Astrocyte (in vitro differentiated cells and primary cell): ENCODE measurements around the gene FRYL. TPM values are rescaled to one million over a fixed set of nuclear protein-coding genes. Genes with fewer than 3 reads are reported as not detected.
A peak's percentile ranks its signal among the peaks of the same experiment; 100 is the strongest.

Experiments
- DNase-seq: peaks from one replicate; pipeline ENCODE4 v3.0.0-alpha.2; 2010; ENCODE audit warnings: low read depth
- FAIRE-seq: peaks from 2 replicates; lab custom pipeline; 2011; peaks lifted over from hg19 to GRCh38; lab: Jason Lieb, UNC
- H2AFZ ChIP-seq: 2 replicates; pipeline ENCODE4 v1.6.0; 2012; ENCODE audit warnings: low read depth, low read length, inconsistent platforms
- H3K27ac ChIP-seq: 2 replicates; pipeline ENCODE4 v1.5.1; 2011; ENCODE audit warnings: low read depth, low read length, inconsistent platforms
- H3K27me3 ChIP-seq: 2 replicates; pipeline ENCODE4 v1.6.0; 2011; ENCODE audit warnings: low read length, inconsistent platforms; ENCODE audit not compliant: insufficient read depth
- H3K36me3 ChIP-seq: 2 replicates; pipeline ENCODE4 v1.5.1; 2011; ENCODE audit warnings: low read length, inconsistent platforms; ENCODE audit not compliant: insufficient read depth
- H3K4me1 ChIP-seq: 2 replicates; pipeline ENCODE4 v1.5.1; 2011; ENCODE audit warnings: low read length, inconsistent platforms; ENCODE audit not compliant: insufficient read depth
- H3K4me2 ChIP-seq: 2 replicates; pipeline ENCODE4 v1.6.0; 2012; ENCODE audit warnings: low read length, inconsistent platforms
- H3K4me3 ChIP-seq: 2 replicates; pipeline ENCODE4 v1.5.1; 2011; ENCODE audit warnings: low read depth, mild to moderate bottlenecking, low read length, inconsistent platforms; ENCODE audit not compliant: insufficient read depth
- H3K79me2 ChIP-seq: 2 replicates; pipeline ENCODE4 v1.6.0; 2012; ENCODE audit warnings: mild to moderate bottlenecking, low read length, inconsistent platforms; ENCODE audit not compliant: insufficient read depth
- H3K9ac ChIP-seq: 2 replicates; pipeline ENCODE4 v1.6.0; 2012; ENCODE audit warnings: mild to moderate bottlenecking, low read length, inconsistent platforms
- H3K9me3 ChIP-seq: 2 replicates; pipeline ENCODE4 v1.5.1; 2012; ENCODE audit warnings: low read depth, mild to moderate bottlenecking, low read length, inconsistent platforms; ENCODE audit not compliant: insufficient read depth
- H4K20me1 ChIP-seq: 2 replicates; pipeline ENCODE4 v1.6.0; 2012; ENCODE audit warnings: low read length, inconsistent platforms; ENCODE audit not compliant: insufficient read depth
- H3K27ac Mint-ChIP-seq: one replicate; pipeline ENCODE4 v1.8.0; 2021; ENCODE audit warnings: mild to moderate bottlenecking, mixed read lengths; ENCODE audit not compliant: unreplicated experiment
- H3K27me3 Mint-ChIP-seq: one replicate; pipeline ENCODE4 v1.8.0; 2021; ENCODE audit warnings: low read depth, mixed read lengths; ENCODE audit not compliant: unreplicated experiment
- H3K36me3 Mint-ChIP-seq: one replicate; pipeline ENCODE4 v1.8.0; 2021; ENCODE audit warnings: low read depth, mixed read lengths; ENCODE audit not compliant: unreplicated experiment
- H3K4me1 Mint-ChIP-seq: one replicate; pipeline ENCODE4 v1.8.0; 2021; ENCODE audit warnings: low read depth, mixed read lengths; ENCODE audit not compliant: unreplicated experiment
- H3K4me3 Mint-ChIP-seq: one replicate; pipeline ENCODE4 v1.8.0; 2021; ENCODE audit warnings: mild to moderate bottlenecking, moderate library complexity, mixed read lengths; ENCODE audit not compliant: unreplicated experiment
- H3K9me3 Mint-ChIP-seq: one replicate; pipeline ENCODE4 v1.8.0; 2021; ENCODE audit warnings: mild to moderate bottlenecking, mixed read lengths; ENCODE audit not compliant: unreplicated experiment
- CTCF ChIP-seq: IDR thresholded peaks from 2 replicates; pipeline ENCODE4 v1.5.1; 2011; ENCODE audit warnings: low read depth, mild to moderate bottlenecking, inconsistent platforms, low read length, moderate library complexity; ENCODE audit not compliant: insufficient read depth
- EZH2 ChIP-seq: IDR thresholded peaks from 2 replicates; pipeline ENCODE4 v1.6.1; 2012; ENCODE audit warnings: mild to moderate bottlenecking, low read length, inconsistent platforms; ENCODE audit not compliant: insufficient read depth
- total RNA-seq: library from RNA; stranded (reverse); gene quantifications from 2 replicates; pipeline ENCODE4 v1.2.1, GENCODE V29; 2021

FRYL gene
- total RNA-seq, 1 donor from 2014 or later = 70.0 TPM

DNA sequence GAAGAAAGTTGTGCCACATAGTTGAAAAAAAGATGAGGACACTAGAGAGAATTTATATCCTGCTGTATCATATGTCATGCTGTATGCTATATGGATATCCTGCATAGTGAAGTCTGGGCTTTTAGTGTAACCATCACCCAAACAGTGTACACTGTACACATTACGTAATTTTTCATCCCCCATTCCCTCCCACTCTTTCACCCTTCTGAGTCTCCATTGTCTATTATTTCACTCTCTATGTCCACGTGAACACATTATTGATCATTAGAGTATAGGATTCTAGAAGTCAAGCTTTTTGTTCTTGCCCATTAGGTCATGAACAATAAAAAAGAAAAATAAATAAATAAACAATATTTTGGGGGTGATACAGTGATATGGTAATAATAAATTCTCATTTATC is 18.0 kb upstream of the FRYL start:
- Mint-ChIP-seq H3K27ac (no peak overlapping the region), H3K4me3 (no peak overlapping the region), H3K27me3 (no peaks in the 10 kb centered on the region), H3K36me3 (no peaks in the 10 kb centered on the region), H3K4me1 (peaks cover 10% of the 10 kb centered on the region), H3K9me3 (no peaks in the 10 kb centered on the region)
- Histone ChIP-seq H3K9ac (no peak overlapping the region), H3K4me1 (peaks cover 21% of the 10 kb centered on the region), H3K36me3 (no peaks in the 10 kb centered on the region), H2AFZ (no peak overlapping the region), H4K20me1 (no peaks in the 10 kb centered on the region), H3K9me3 (no peaks in the 10 kb centered on the region), H3K79me2 (no peaks in the 10 kb centered on the region), H3K4me2 (no peak overlapping the region), H3K27ac (no peak overlapping the region), H3K4me3 (no peak overlapping the region), H3K27me3 (no peaks in the 10 kb centered on the region)
- DNase-seq = no peak
- FAIRE-seq = no peak
- TF ChIP-seq CTCF (no peak), EZH2 (no peak)

GRCh38 chr4:48796927-48797679 is 17.0 kb upstream of the FRYL start:
- Mint-ChIP-seq H3K4me1 (peaks cover 10% of the 10 kb centered on the region), H3K9me3 (no peaks in the 10 kb centered on the region), H3K27ac (no peak overlapping the region), H3K36me3 (no peaks in the 10 kb centered on the region), H3K27me3 (no peaks in the 10 kb centered on the region), H3K4me3 (peak overlapping the region; percentile 40)
- Histone ChIP-seq H3K27me3 (no peaks in the 10 kb centered on the region), H3K79me2 (no peaks in the 10 kb centered on the region), H3K9ac (no peak overlapping the region), H3K4me1 (peaks cover 18% of the 10 kb centered on the region), H3K4me3 (no peak overlapping the region), H4K20me1 (no peaks in the 10 kb centered on the region), H3K4me2 (no peak overlapping the region), H3K36me3 (no peaks in the 10 kb centered on the region), H3K9me3 (no peaks in the 10 kb centered on the region), H2AFZ (no peak overlapping the region), H3K27ac (no peak overlapping the region)
- TF ChIP-seq CTCF (no peak), EZH2 (no peak)
- FAIRE-seq = no peak
- DNase-seq = no peak
